HepG2 (cell line): Measurements from ENCODE around the gene TK1. TPM values are rescaled to one million over a fixed set of nuclear protein-coding genes. Genes with fewer than 3 reads are reported as not detected.

Experiments used
- CBX1 ChIP-seq: IDR thresholded peaks from one replicate; pipeline ENCODE4 v1.6.1; 2016; ENCODE audit warnings: antibody characterized with exemption, low read depth
- HMGA1 ChIP-seq: sonication (generic); formaldehyde crosslinking; conservative IDR thresholded peaks from 2 replicates; pipeline ENCODE4 v1.4.0; 2020; ENCODE audit warnings: missing genetic modification reagents
- HNRNPLL ChIP-seq: fragments of 200-400 bp; formaldehyde crosslinking; IDR thresholded peaks from 2 replicates; pipeline ENCODE4 v1.6.1; 2017; ENCODE audit warnings: mild to moderate bottlenecking, low read depth, low read length; ENCODE audit not compliant: poor library complexity, severe bottlenecking
- JARID2 ChIP-seq: sonication (generic); formaldehyde crosslinking; IDR thresholded peaks from 2 replicates; pipeline ENCODE4 v1.8.1; 2023; ENCODE audit warnings: missing genetic modification reagents, inconsistent platforms; ENCODE audit not compliant: insufficient replicate concordance
- KLF6 ChIP-seq: IDR thresholded peaks from 2 replicates; pipeline ENCODE4 v1.8.0; 2016; ENCODE audit warnings: missing biosample characterization, missing genetic modification reagents
- RBM22 ChIP-seq: fragments of 200-400 bp; formaldehyde crosslinking; optimal IDR thresholded peaks from 2 replicates; pipeline ENCODE3; 2017; ENCODE audit warnings: mild to moderate bottlenecking, low read length, moderate library complexity
- SAFB2 ChIP-seq: sonication (generic); formaldehyde crosslinking; IDR thresholded peaks from 2 replicates; pipeline ENCODE4 v1.5.1; 2020; ENCODE audit warnings: missing genetic modification reagents, low read depth, mild to moderate bottlenecking, borderline replicate concordance
- USF2 ChIP-seq, 2 experiments: sonication (generic) in 1 of 2; formaldehyde crosslinking in 1 of 2; IDR thresholded peaks; 2 replicates each; pipeline versions ENCODE4 v1.5.1 to v1.6.1; 2011 to 2020; ENCODE audit warnings: borderline replicate concordance in 1 of 2, low read depth in 1 of 2, low read length in 1 of 2, mild to moderate bottlenecking in 1 of 2, missing genetic modification reagents in 1 of 2, moderate library complexity in 1 of 2
- ZBTB1 ChIP-seq: sonication (generic); formaldehyde crosslinking; IDR thresholded peaks from 2 replicates; pipeline ENCODE4 v1.4.0; 2020; ENCODE audit warnings: missing genetic modification reagents, borderline replicate concordance
- ZNF362 ChIP-seq: sonication (generic); formaldehyde crosslinking; IDR thresholded peaks from 2 replicates; pipeline ENCODE4 v1.4.0; 2020; ENCODE audit warnings: missing genetic modification reagents, mild to moderate bottlenecking, borderline replicate concordance
- ZSCAN25 ChIP-seq: sonication (generic); formaldehyde crosslinking; IDR thresholded peaks from 2 replicates; pipeline ENCODE4 v1.8.0; 2022; ENCODE audit warnings: mild to moderate bottlenecking, missing genetic modification reagents
- polyA plus RNA-seq, 8 experiments: library from polyadenylated mRNA; depleted of rRNA in 3 of 8; stranded (reverse) in 7 of 8; unstranded in 1 of 8; fragments of >200 nt; fragmentation: Illumina TruSeq in 4 of 8; extraction: Trizol in 4 of 8; gene quantifications; 2 replicates each; pipeline versions ENCODE4 v1.2.1 to v1.2.3, GENCODE V29; 2011 to 2016; ENCODE audit warnings: low read depth in 4 of 8, missing spikeins in 1 of 8, mixed read lengths in 1 of 8; ENCODE audit not compliant: insufficient read depth in 1 of 8
- total RNA-seq, 5 experiments: library from RNA; depleted of rRNA; stranded (reverse); fragments of >200 nt; fragmentation: Illumina TruSeq; extraction: Trizol; gene quantifications; 2 replicates each; pipeline ENCODE4 v1.2.3, GENCODE V29; 2016; ENCODE audit warnings: low read depth in 1 of 5
- TF ChIP-seq, protein P1 (sequence below): sonication (generic); formaldehyde crosslinking; IDR thresholded peaks from 2 replicates; pipeline ENCODE4 v1.4.0; 2020; ENCODE audit warnings: missing genetic modification reagents, borderline replicate concordance
- TF ChIP-seq, protein P2 (sequence below): sonication (generic); formaldehyde crosslinking; IDR thresholded peaks from 2 replicates; pipeline ENCODE4 v1.4.0; 2020; ENCODE audit warnings: missing genetic modification reagents

TK1 gene
- total and polyA plus RNA-seq, 2 of the 13 experiments (the other 11 are each of a cell fraction or from before 2014, with no cell fraction given) = 45.0 to 96.0 TPM

- TF ChIP-seq SAFB2 (CRISPR knock-in tag) (peak; percentile 85; the same call in 1 of the 2 replicates), ZNF362 (CRISPR knock-in tag) (no peak; the same call in 1 of the 2 replicates), HMGA1 (CRISPR knock-in tag) (no peak), RBM22 (no peak), JARID2 (no peak), USF2 (IDR thresholded peaks at IDR 0.05; ENCODE audit: low read depth, low read length) (no peak), USF2 (CRISPR knock-in tag; IDR thresholded peaks at IDR 0.05; ENCODE audit: borderline replicate concordance) (no peak), CBX1 (peak; percentile 82), ZBTB1 (0 out of 2 replicates have a peak, but pooled peaks have one; percentile 53), KLF6 (CRISPR knock-in tag) (peak; percentile 30; the same call in 1 of the 2 replicates), ZSCAN25 (CRISPR knock-in tag) (peak; percentile 39; the same call in 1 of the 2 replicates), HNRNPLL (peak; percentile 45)
- TF ChIP-seq, protein P1, sequence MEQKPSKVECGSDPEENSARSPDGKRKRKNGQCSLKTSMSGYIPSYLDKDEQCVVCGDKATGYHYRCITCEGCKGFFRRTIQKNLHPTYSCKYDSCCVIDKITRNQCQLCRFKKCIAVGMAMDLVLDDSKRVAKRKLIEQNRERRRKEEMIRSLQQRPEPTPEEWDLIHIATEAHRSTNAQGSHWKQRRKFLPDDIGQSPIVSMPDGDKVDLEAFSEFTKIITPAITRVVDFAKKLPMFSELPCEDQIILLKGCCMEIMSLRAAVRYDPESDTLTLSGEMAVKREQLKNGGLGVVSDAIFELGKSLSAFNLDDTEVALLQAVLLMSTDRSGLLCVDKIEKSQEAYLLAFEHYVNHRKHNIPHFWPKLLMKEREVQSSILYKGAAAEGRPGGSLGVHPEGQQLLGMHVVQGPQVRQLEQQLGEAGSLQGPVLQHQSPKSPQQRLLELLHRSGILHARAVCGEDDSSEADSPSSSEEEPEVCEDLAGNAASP (CRISPR knock-in tag) = peak; percentile 99
- TF ChIP-seq, protein P2, sequence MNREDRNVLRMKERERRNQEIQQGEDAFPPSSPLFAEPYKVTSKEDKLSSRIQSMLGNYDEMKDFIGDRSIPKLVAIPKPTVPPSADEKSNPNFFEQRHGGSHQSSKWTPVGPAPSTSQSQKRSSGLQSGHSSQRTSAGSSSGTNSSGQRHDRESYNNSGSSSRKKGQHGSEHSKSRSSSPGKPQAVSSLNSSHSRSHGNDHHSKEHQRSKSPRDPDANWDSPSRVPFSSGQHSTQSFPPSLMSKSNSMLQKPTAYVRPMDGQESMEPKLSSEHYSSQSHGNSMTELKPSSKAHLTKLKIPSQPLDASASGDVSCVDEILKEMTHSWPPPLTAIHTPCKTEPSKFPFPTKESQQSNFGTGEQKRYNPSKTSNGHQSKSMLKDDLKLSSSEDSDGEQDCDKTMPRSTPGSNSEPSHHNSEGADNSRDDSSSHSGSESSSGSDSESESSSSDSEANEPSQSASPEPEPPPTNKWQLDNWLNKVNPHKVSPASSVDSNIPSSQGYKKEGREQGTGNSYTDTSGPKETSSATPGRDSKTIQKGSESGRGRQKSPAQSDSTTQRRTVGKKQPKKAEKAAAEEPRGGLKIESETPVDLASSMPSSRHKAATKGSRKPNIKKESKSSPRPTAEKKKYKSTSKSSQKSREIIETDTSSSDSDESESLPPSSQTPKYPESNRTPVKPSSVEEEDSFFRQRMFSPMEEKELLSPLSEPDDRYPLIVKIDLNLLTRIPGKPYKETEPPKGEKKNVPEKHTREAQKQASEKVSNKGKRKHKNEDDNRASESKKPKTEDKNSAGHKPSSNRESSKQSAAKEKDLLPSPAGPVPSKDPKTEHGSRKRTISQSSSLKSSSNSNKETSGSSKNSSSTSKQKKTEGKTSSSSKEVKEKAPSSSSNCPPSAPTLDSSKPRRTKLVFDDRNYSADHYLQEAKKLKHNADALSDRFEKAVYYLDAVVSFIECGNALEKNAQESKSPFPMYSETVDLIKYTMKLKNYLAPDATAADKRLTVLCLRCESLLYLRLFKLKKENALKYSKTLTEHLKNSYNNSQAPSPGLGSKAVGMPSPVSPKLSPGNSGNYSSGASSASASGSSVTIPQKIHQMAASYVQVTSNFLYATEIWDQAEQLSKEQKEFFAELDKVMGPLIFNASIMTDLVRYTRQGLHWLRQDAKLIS (CRISPR knock-in tag) = peak; percentile 88
These were observed 59.5 kb downstream of the TK1 start (continued) for GRCh38 chr17:78127239-78127887.
